ENCODE results near the gene STPG4.
A peak's percentile ranks its signal among the peaks of the same experiment; 100 is the strongest.

The STPG4 gene

GRCh38 chr2:47052847-47053246 lies 102.3 kb downstream of the STPG4 start:
- no peak for DNase-seq (ENCODE audit: low spot score)

- DNase-seq (ENCODE audit: low spot score) = no peak
These were observed 103.5 kb downstream of the STPG4 start for GRCh38 chr2:47051562-47051961.

GRCh38 chr2:47050762-47051161 lies 104.3 kb downstream of the STPG4 start:
- no peak for DNase-seq (ENCODE audit: low spot score)

- DNase-seq (ENCODE audit: low spot score) = no peak
These were observed 104.9 kb downstream of the STPG4 start for GRCh38 chr2:47050021-47050760.

- no peak for DNase-seq (ENCODE audit: low spot score)
These were observed 105.6 kb downstream of the STPG4 start for GRCh38 chr2:47049502-47049901.

- no peak for DNase-seq (ENCODE audit: low spot score)
These were observed 106.2 kb downstream of the STPG4 start for GRCh38 chr2:47048801-47049480.

GRCh38 chr2:47046271-47046670 lies 108.8 kb downstream of the STPG4 start:
- no peak for DNase-seq (ENCODE audit: low spot score)

GRCh38 chr2:47043891-47044239 lies 111.2 kb downstream of the STPG4 start:
- no peak for DNase-seq (ENCODE audit: low spot score)

- DNase-seq (ENCODE audit: low spot score) = peak; percentile 91
These were observed 111.8 kb downstream of the STPG4 start for GRCh38 chr2:47043142-47043890.

- DNase-seq (ENCODE audit: low spot score) = no peak
These were observed 113.0 kb downstream of the STPG4 start for GRCh38 chr2:47041891-47042684.

GRCh38 chr2:47041063-47041462 lies 114.0 kb downstream of the STPG4 start:
- no peak for DNase-seq (ENCODE audit: low spot score)

GRCh38 chr2:47040651-47041050 lies 114.5 kb downstream of the STPG4 start:
- no peak for DNase-seq (ENCODE audit: low spot score)

GRCh38 chr2:47039913-47040562 lies 115.1 kb downstream of the STPG4 start:
- DNase-seq (ENCODE audit: low spot score) = no peak

GRCh38 chr2:47039489-47039870 lies 115.6 kb downstream of the STPG4 start:
- no peak for DNase-seq (ENCODE audit: low spot score)

- no peak for DNase-seq (ENCODE audit: low spot score)
These were observed 116.2 kb downstream of the STPG4 start for GRCh38 chr2:47038656-47039488.

- DNase-seq (ENCODE audit: low spot score) = no peak
These were observed 117.4 kb downstream of the STPG4 start for GRCh38 chr2:47037678-47038077.
